ENCODE data around the gene DCST1. TPM values are rescaled to one million over a fixed set of nuclear protein-coding genes. Genes with fewer than 3 reads are reported as not detected.
A peak's percentile ranks its signal among the peaks of the same experiment; 100 is the strongest.

DCST1 gene
- polyA plus RNA-seq, 3 donors, result 0.05 TPM; not detected in 2

- 44% methylated on average over 4 of the region's 4 CpGs for WGBS (ENCODE audit: insufficient coverage)
- Histone ChIP-seq H3K36me3 (replicated peaks in 1 of 2; ENCODE audit: control insufficient read depth in 1 of 2, insufficient read depth in 2 of 2, low read length in 2 of 2) (peaks cover 11 to 13% of the 10 kb centered on the region in 2 donors), H3K27ac (ENCODE audit: low read depth in 1 of 2, low read length in 2 of 2) (peak overlapping the region in 1 of 2 donors; percentile 20), H3K4me2 (replicated peaks; ENCODE audit: extremely low read depth, low read length, poor library complexity, severe bottlenecking) (no peak overlapping the region), H3K9ac (ENCODE audit: insufficient read depth, low read length, poor library complexity, severe bottlenecking) (no peak overlapping the region), H3K4me3 (replicated peaks in 1 of 3; ENCODE audit: low read depth in 2 of 3, low read length in 3 of 3) (no peak overlapping the region), H3K9me3 (replicated peaks in 1 of 2; ENCODE audit: control insufficient read depth in 1 of 2, insufficient read depth in 1 of 2, low read length in 2 of 2) (no peaks in the 10 kb centered on the region), H3K4me1 (ENCODE audit: control insufficient read depth in 1 of 2, insufficient read depth in 2 of 2, low read length in 2 of 2) (peaks cover 11 to 19% of the 10 kb centered on the region in 2 donors), H2AFZ (ENCODE audit: insufficient read depth, low read depth, low read length, poor library complexity, severe bottlenecking) (no peak overlapping the region), H3K79me2 (ENCODE audit: insufficient read depth, low read length) (peaks cover 2% of the 10 kb centered on the region), H4K20me1 (ENCODE audit: insufficient read depth, low read length) (peaks cover 40% of the 10 kb centered on the region), H3K27me3 (ENCODE audit: control insufficient read depth in 2 of 2, insufficient read depth in 2 of 2, low read length in 2 of 2) (no peaks in the 10 kb centered on the region)
- Mint-ChIP-seq H3K4me1 (peaks cover 42% of the 10 kb centered on the region), H3K9me3 (peaks cover 0 to 2% (median 0%) of the 10 kb centered on the region in 7 donors), H3K27ac (peak overlapping the region in 2 of 7 donors; percentile 70 to 78), H3K27me3 (ENCODE audit: low read depth in 3 of 3) (peaks cover 0 to 9% (median 5%) of the 10 kb centered on the region in 3 donors), H3K4me3 (no peak overlapping the region), H3K36me3 (peaks cover 13 to 20% of the 10 kb centered on the region in 2 donors)
- TF ChIP-seq, protein P1, sequence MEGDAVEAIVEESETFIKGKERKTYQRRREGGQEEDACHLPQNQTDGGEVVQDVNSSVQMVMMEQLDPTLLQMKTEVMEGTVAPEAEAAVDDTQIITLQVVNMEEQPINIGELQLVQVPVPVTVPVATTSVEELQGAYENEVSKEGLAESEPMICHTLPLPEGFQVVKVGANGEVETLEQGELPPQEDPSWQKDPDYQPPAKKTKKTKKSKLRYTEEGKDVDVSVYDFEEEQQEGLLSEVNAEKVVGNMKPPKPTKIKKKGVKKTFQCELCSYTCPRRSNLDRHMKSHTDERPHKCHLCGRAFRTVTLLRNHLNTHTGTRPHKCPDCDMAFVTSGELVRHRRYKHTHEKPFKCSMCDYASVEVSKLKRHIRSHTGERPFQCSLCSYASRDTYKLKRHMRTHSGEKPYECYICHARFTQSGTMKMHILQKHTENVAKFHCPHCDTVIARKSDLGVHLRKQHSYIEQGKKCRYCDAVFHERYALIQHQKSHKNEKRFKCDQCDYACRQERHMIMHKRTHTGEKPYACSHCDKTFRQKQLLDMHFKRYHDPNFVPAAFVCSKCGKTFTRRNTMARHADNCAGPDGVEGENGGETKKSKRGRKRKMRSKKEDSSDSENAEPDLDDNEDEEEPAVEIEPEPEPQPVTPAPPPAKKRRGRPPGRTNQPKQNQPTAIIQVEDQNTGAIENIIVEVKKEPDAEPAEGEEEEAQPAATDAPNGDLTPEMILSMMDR (IDR thresholded peaks at IDR 0.05), result no peak
- DNase-seq, result no peak
- intact Hi-C loops (cut with micrococcal nuclease), result no loop called here
Measured at GRCh38 chr1:155022927-155023236, 10.7 kb upstream of the DCST1 start.

GRCh38 chr1:155023627-155024026 is 10.0 kb upstream of the DCST1 start:
- peaks cover 33% of the 10 kb centered on the region for H4K20me1 ChIP-seq (ENCODE audit: insufficient read depth, low read length)
- intact Hi-C loops (cut with micrococcal nuclease), result no loop called here
- H3K79me2 ChIP-seq (ENCODE audit: insufficient read depth, low read length), result no peaks in the 10 kb centered on the region
- peaks cover 44% of the 10 kb centered on the region for H3K4me1 Mint-ChIP-seq
- TF ChIP-seq, protein P1 (IDR thresholded peaks at IDR 0.05), result no peak
- H3K4me3 Mint-ChIP-seq, result no peak overlapping the region
- H3K27ac Mint-ChIP-seq, result no peak overlapping the region
- peaks cover 0 to 9% (median 5%) of the 10 kb centered on the region in 3 donors for H3K27me3 Mint-ChIP-seq (ENCODE audit: low read depth in 3 of 3)
- H3K36me3 ChIP-seq (replicated peaks in 1 of 2; ENCODE audit: control insufficient read depth in 1 of 2, insufficient read depth in 2 of 2, low read length in 2 of 2), result peaks cover 9% of the 10 kb centered on the region in 2 donors
- no peak for DNase-seq
- H3K9ac ChIP-seq (ENCODE audit: insufficient read depth, low read length, poor library complexity, severe bottlenecking), result no peak overlapping the region
- no peaks in the 10 kb centered on the region for H3K9me3 ChIP-seq (replicated peaks in 1 of 2; ENCODE audit: control insufficient read depth in 1 of 2, insufficient read depth in 1 of 2, low read length in 2 of 2)
- H3K4me3 ChIP-seq (replicated peaks in 1 of 3; ENCODE audit: low read depth in 2 of 3, low read length in 3 of 3), result no peak overlapping the region
- H3K9me3 Mint-ChIP-seq, result peaks cover 0 to 2% (median 0%) of the 10 kb centered on the region in 7 donors
- H3K27me3 ChIP-seq (ENCODE audit: control insufficient read depth in 2 of 2, insufficient read depth in 2 of 2, low read length in 2 of 2), result no peaks in the 10 kb centered on the region
- WGBS (ENCODE audit: insufficient coverage), result 93% methylated on average over 4 of the region's 5 CpGs
- no peak overlapping the region for H3K4me2 ChIP-seq (replicated peaks; ENCODE audit: extremely low read depth, low read length, poor library complexity, severe bottlenecking)
- no peak overlapping the region for H2AFZ ChIP-seq (ENCODE audit: insufficient read depth, low read depth, low read length, poor library complexity, severe bottlenecking)
- peaks cover 13 to 19% of the 10 kb centered on the region in 2 donors for H3K4me1 ChIP-seq (ENCODE audit: control insufficient read depth in 1 of 2, insufficient read depth in 2 of 2, low read length in 2 of 2)
- peaks cover 12 to 15% of the 10 kb centered on the region in 2 donors for H3K36me3 Mint-ChIP-seq
- H3K27ac ChIP-seq (ENCODE audit: low read depth in 1 of 2, low read length in 2 of 2), result no peak overlapping the region

Data from CD14-positive monocyte (primary cell).